DND-41 (cell line): ENCODE data around the gene MRPL49.

Source experiments
- ATAC-seq: fragments of 200-7000 bp; cut with Tn5 transposase; 3 replicates; pipeline ENCODE4 v1.9.1; 2021; ENCODE audit warnings: low read depth; ENCODE audit not compliant: insufficient read depth
- DNase-seq: peaks from one replicate; pipeline ENCODE4 v3.0.0-alpha.2; 2020
- H2AFZ ChIP-seq: 2 replicates; pipeline ENCODE4 v1.6.0; 2012; ENCODE audit warnings: low read depth, low read length
- H3K27ac ChIP-seq: 2 replicates; pipeline ENCODE4 v1.5.1; 2012; ENCODE audit warnings: low read length, inconsistent platforms
- H3K27me3 ChIP-seq: fragments of 200-600 bp; sonication (generic); 2 replicates; pipeline ENCODE4 v1.6.0; 2012; ENCODE audit warnings: low read length, mild to moderate bottlenecking, inconsistent platforms; ENCODE audit not compliant: insufficient read depth, poor library complexity
- H3K36me3 ChIP-seq: 2 replicates; pipeline ENCODE4 v1.5.1; 2012; ENCODE audit warnings: low read length, inconsistent platforms; ENCODE audit not compliant: insufficient read depth
- H3K4me1 ChIP-seq: 2 replicates; pipeline ENCODE4 v1.5.1; 2012; ENCODE audit warnings: mild to moderate bottlenecking, low read length; ENCODE audit not compliant: insufficient read depth
- H3K4me2 ChIP-seq: 2 replicates; pipeline ENCODE4 v1.6.0; 2012; ENCODE audit warnings: mild to moderate bottlenecking, moderate library complexity, low read length, inconsistent platforms; ENCODE audit not compliant: insufficient read depth
- H3K4me3 ChIP-seq, 2 experiments: fragments of 200-600 bp in 1 of 2; shearing (Covaris generic) in 1 of 2; 2 replicates each; pipeline ENCODE4 v1.5.1; 2012 to 2016; ENCODE audit warnings: inconsistent platforms in 2 of 2, low read length in 2 of 2, mild to moderate bottlenecking in 2 of 2, low read depth in 1 of 2, moderate library complexity in 1 of 2
- H3K79me2 ChIP-seq: 2 replicates; pipeline ENCODE4 v1.6.0; 2012; ENCODE audit warnings: low read length, inconsistent platforms; ENCODE audit not compliant: insufficient read depth
- H3K9ac ChIP-seq: 2 replicates; pipeline ENCODE4 v1.6.0; 2012; ENCODE audit warnings: low read depth, mild to moderate bottlenecking, inconsistent platforms, low read length, moderate library complexity
- H3K9me3 ChIP-seq: 2 replicates; pipeline ENCODE4 v1.5.1; 2012; ENCODE audit warnings: low read length, moderate library complexity, mild to moderate bottlenecking, inconsistent platforms; ENCODE audit not compliant: insufficient read depth, severe bottlenecking
- H4K20me1 ChIP-seq: 2 replicates; pipeline ENCODE4 v1.6.0; 2012; ENCODE audit warnings: low read length; ENCODE audit not compliant: insufficient read depth
- CTCF ChIP-seq: IDR thresholded peaks from 2 replicates; pipeline ENCODE4 v1.5.1; 2012; ENCODE audit warnings: borderline replicate concordance, low read length, moderate library complexity, mild to moderate bottlenecking; ENCODE audit not compliant: poor library complexity, severe bottlenecking; ENCODE audit errors: extremely low read depth
- EZH2 ChIP-seq: IDR thresholded peaks from 3 replicates; pipeline ENCODE4 v1.6.1; 2012; ENCODE audit warnings: borderline replicate concordance, low read depth, mild to moderate bottlenecking, moderate library complexity, low read length, inconsistent platforms; ENCODE audit not compliant: severe bottlenecking

MRPL49 gene

GRCh38 chr11:65102142-65103095 lies 19.7 kb upstream of the MRPL49 start:
- Histone ChIP-seq H3K9me3 (no peaks in the 10 kb centered on the region), H3K9ac (no peak overlapping the region), H2AFZ (no peak overlapping the region), H3K27ac (no peak overlapping the region), H3K4me2 (no peak overlapping the region), H4K20me1 (peaks cover 15% of the 10 kb centered on the region; the same call in 1 of the 2 replicates), H3K4me1 (peaks cover 13% of the 10 kb centered on the region), H3K4me3 (no peak overlapping the region), H3K36me3 (peaks cover 57% of the 10 kb centered on the region), H3K27me3 (no peaks in the 10 kb centered on the region), H3K79me2 (peaks cover 78% of the 10 kb centered on the region)
- DNase-seq (no peak), ATAC-seq (no peak)
- no peak for TF ChIP-seq CTCF
- no peak for TF ChIP-seq EZH2

- TF ChIP-seq EZH2, result no peak
- no peak for TF ChIP-seq CTCF
- peaks cover 3% of the 10 kb centered on the region for H3K4me1 ChIP-seq
- peaks cover 67% of the 10 kb centered on the region for H3K79me2 ChIP-seq
- no peak overlapping the region for H3K27ac ChIP-seq
- H3K9me3 ChIP-seq, result no peaks in the 10 kb centered on the region
- H2AFZ ChIP-seq, result no peak overlapping the region
- H3K9ac ChIP-seq, result no peak overlapping the region
- DNase-seq, result no peak
- no peaks in the 10 kb centered on the region for H3K27me3 ChIP-seq
- peaks cover 61% of the 10 kb centered on the region for H3K36me3 ChIP-seq
- no peak overlapping the region for H3K4me2 ChIP-seq
- no peak for ATAC-seq
- H4K20me1 ChIP-seq, result peaks cover 12% of the 10 kb centered on the region; the same call in 1 of the 2 replicates
- no peak overlapping the region for H3K4me3 ChIP-seq
Observed at GRCh38 chr11:65103476-65103875, 18.6 kb upstream of the MRPL49 start.

- Histone ChIP-seq H3K79me2 (peaks cover 56% of the 10 kb centered on the region), H2AFZ (no peak overlapping the region), H3K36me3 (peaks cover 66% of the 10 kb centered on the region), H3K27ac (no peak overlapping the region), H3K27me3 (no peaks in the 10 kb centered on the region), H3K4me1 (no peaks in the 10 kb centered on the region), H3K9me3 (no peaks in the 10 kb centered on the region), H3K9ac (no peak overlapping the region), H4K20me1 (peaks cover 18% of the 10 kb centered on the region; the same call in 1 of the 2 replicates), H3K4me3 (no peak overlapping the region), H3K4me2 (no peak overlapping the region)
- ATAC-seq (no peak), DNase-seq (no peak)
- no peak for TF ChIP-seq EZH2
- TF ChIP-seq CTCF, result no peak
Observed at GRCh38 chr11:65104628-65105027, 17.5 kb upstream of the MRPL49 start.
